Tibial nerve (tissue), 4 donors: Measurements from ENCODE around the gene PLEKHS1. TPM values are rescaled to one million over a fixed set of nuclear protein-coding genes. Genes with fewer than 3 reads are reported as not detected.

Source experiments
- DNase-seq, 2 donors: peaks; one replicate each; pipeline ENCODE4 v3.0.0-alpha.2; 2019; ENCODE audit warnings: low spot score in 2 of 2
- H3K27ac ChIP-seq, 4 donors: fragments of 200-600 bp; sonication (generic) in 3 of 4; one replicate each; pipeline ENCODE4 v1.5.1; 2017 to 2019; ENCODE audit warnings: mild to moderate bottlenecking in 1 of 4
- H3K27me3 ChIP-seq, 2 donors: fragments of 200-600 bp; sonication (generic) in 1 of 2; one replicate each; pipeline versions ENCODE4 v1.5.1 to v1.6.0; 2017 to 2019
- H3K36me3 ChIP-seq, 3 donors: fragments of 200-600 bp; sonication (generic); one replicate each; pipeline ENCODE4 v1.5.1; 2018 to 2019
- H3K4me1 ChIP-seq, 4 donors: fragments of 200-600 bp; sonication (generic) in 3 of 4; one replicate each; pipeline ENCODE4 v1.5.1; 2017 to 2019
- H3K4me3 ChIP-seq, 4 donors: fragments of 200-600 bp; sonication (generic) in 3 of 4; one replicate each; pipeline ENCODE4 v1.5.1; 2017 to 2019; ENCODE audit warnings: mild to moderate bottlenecking in 1 of 4, moderate library complexity in 1 of 4
- H3K9me3 ChIP-seq, 4 donors: fragments of 200-600 bp; sonication (generic) in 3 of 4; one replicate each; pipeline ENCODE4 v1.5.1; 2017 to 2019
- CTCF ChIP-seq, 5 experiments: fragments of 200-600 bp in 3 of 5; fragments of 450-650 bp in 2 of 5; sonication (generic) in 3 of 5; IDR thresholded peaks; one replicate each; pipeline ENCODE4 v1.5.1; 2016 to 2019; ENCODE audit warnings: antibody characterized with exemption in 5 of 5, mild to moderate bottlenecking in 3 of 5, moderate library complexity in 2 of 5
- EP300 ChIP-seq, 2 donors: sonication (generic); formaldehyde crosslinking; IDR thresholded peaks; one replicate each; pipeline ENCODE4 v1.6.1; 2017; ENCODE audit warnings: antibody characterized with exemption in 2 of 2, mild to moderate bottlenecking in 1 of 2
- POLR2A ChIP-seq, 2 donors: fragments of 450-650 bp; IDR thresholded peaks; one replicate each; pipeline ENCODE4 v1.6.1; 2017; ENCODE audit warnings: antibody characterized with exemption in 2 of 2, mild to moderate bottlenecking in 2 of 2, moderate library complexity in 2 of 2
- WGBS, 2 donors: methylation state at CpG; one replicate each; pipeline ENCODE4 v1.1.5; 2018; 5-methylcytosine and 5-hydroxymethylcytosine counted together
- total RNA-seq, 4 donors: library from RNA; depleted of rRNA; stranded (reverse); fragments of >200 nt; gene quantifications; one replicate each; pipeline ENCODE4 v1.1.0, GENCODE V29; 2016

Gene PLEKHS1
- total RNA-seq, 4 donors from 2014 or later = not detected

- no peaks in the 10 kb centered on the region for H3K27me3 ChIP-seq
- H3K4me3 ChIP-seq = no peak overlapping the region
- WGBS, 2 donors = 94 to 95% methylated on average over 4 of the region's 4 CpGs
- DNase-seq = no peak
- H3K27ac ChIP-seq = no peak overlapping the region
- TF ChIP-seq EP300 (IDR thresholded peaks at IDR 0.05) (no peak), POLR2A (IDR thresholded peaks at IDR 0.05) (no peak), CTCF (IDR thresholded peaks at IDR 0.05) (no peak)
- peaks cover 0 to 19% (median 0%) of the 10 kb centered on the region in 4 donors for H3K4me1 ChIP-seq
- peaks cover 0 to 7% (median 0%) of the 10 kb centered on the region in 4 donors for H3K9me3 ChIP-seq
- H3K36me3 ChIP-seq = peaks cover 0 to 25% (median 5%) of the 10 kb centered on the region in 3 donors
These were observed 17.8 kb upstream of the PLEKHS1 start for GRCh38 chr10:113733635-113734034.

DNA sequence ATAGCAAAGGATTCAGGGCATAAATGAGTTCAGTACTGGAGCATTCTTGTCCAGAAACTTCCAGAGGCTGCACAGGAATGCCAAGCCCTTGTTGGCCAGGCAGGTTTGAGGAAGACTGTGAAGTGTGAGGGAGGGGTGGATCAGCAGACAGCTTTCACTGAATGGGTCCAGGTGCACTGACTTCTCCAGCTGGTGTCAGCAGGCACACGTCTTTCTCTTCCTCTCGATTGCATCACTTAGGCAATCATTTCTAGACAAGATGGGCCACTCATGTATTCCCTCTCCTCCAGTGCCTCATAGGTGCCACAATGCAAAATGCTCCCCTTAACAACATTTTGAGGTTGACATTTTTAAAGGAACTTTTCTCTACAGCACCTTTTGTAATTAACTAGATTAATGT, 15.6 kb upstream of the PLEKHS1 start:
- WGBS, 2 donors = 49% methylated on average over 2 of the region's 2 CpGs
- no peak overlapping the region for H3K4me3 ChIP-seq
- peaks cover 0 to 3% (median 0%) of the 10 kb centered on the region in 3 donors for H3K36me3 ChIP-seq
- no peaks in the 10 kb centered on the region for H3K9me3 ChIP-seq
- H3K27me3 ChIP-seq = no peaks in the 10 kb centered on the region
- no peak overlapping the region for H3K27ac ChIP-seq
- no peak for DNase-seq
- TF ChIP-seq CTCF (IDR thresholded peaks at IDR 0.05) (no peak), EP300 (IDR thresholded peaks at IDR 0.05) (no peak), POLR2A (IDR thresholded peaks at IDR 0.05) (no peak)
- peaks cover 0 to 18% (median 0%) of the 10 kb centered on the region in 4 donors for H3K4me1 ChIP-seq

DNA sequence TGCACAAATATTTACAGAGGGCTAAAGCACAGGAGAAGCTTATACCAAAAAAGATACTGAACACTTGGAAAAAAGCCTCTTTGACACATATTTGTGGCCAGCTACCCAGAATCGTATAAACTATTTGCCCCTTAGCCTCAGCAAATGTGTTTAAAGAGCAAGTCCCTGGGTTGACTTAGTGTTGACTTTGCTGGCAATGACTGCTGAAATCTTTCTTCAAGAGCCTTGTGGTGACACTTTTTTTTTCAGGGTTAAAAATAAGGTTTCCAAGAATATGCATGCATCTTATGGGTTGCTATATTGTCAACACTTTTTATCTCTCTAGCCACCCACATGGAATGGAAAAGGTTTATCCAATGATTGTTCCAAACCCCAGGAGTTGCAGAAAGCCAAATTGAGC, 14.9 kb upstream of the PLEKHS1 start:
- Histone ChIP-seq H3K4me1 (peaks cover 0 to 14% (median 0%) of the 10 kb centered on the region in 4 donors), H3K4me3 (no peak overlapping the region), H3K9me3 (no peaks in the 10 kb centered on the region), H3K27me3 (no peaks in the 10 kb centered on the region), H3K27ac (no peak overlapping the region), H3K36me3 (peaks cover 0 to 3% (median 0%) of the 10 kb centered on the region in 3 donors)
- TF ChIP-seq CTCF (IDR thresholded peaks at IDR 0.05) (no peak), POLR2A (IDR thresholded peaks at IDR 0.05) (no peak), EP300 (IDR thresholded peaks at IDR 0.05) (no peak)
- no peak for DNase-seq
- WGBS, 2 donors = 9 to 13% methylated on average over 1 of the region's 1 CpG

GRCh38 chr10:113739031-113739430, 12.5 kb upstream of the PLEKHS1 start:
- WGBS, 2 donors = 43 to 49% methylated on average over 4 of the region's 4 CpGs
- Histone ChIP-seq H3K27ac (no peak overlapping the region), H3K4me3 (no peak overlapping the region), H3K4me1 (peaks cover 0 to 2% (median 0%) of the 10 kb centered on the region in 4 donors), H3K36me3 (no peaks in the 10 kb centered on the region), H3K27me3 (no peaks in the 10 kb centered on the region), H3K9me3 (no peaks in the 10 kb centered on the region)
- no peak for DNase-seq
- TF ChIP-seq CTCF (IDR thresholded peaks at IDR 0.05) (no peak), EP300 (IDR thresholded peaks at IDR 0.05) (no peak), POLR2A (IDR thresholded peaks at IDR 0.05) (no peak)

DNA sequence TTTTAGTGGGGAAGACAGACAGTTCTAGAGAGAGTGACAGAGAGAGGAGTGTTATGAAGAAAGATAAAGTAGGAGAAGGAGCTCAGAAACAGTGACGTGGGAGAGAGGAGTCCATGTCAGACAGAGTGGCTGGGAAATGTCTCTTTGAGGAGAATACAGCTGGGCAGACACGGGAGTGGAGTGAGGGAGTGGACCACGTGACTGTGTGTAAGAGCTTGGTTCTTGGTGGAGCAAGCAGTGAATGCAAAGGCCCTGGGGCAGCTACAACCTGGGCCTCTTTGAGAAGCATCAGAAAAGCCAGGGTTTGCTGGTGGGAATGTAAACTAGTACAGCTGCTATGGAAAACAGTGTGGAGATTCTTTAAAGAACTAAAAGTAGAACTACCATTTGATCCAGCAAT, 11.9 kb upstream of the PLEKHS1 start:
- DNase-seq = no peak
- no peaks in the 10 kb centered on the region for H3K9me3 ChIP-seq
- H3K4me1 ChIP-seq = peaks cover 0 to 2% (median 0%) of the 10 kb centered on the region in 4 donors
- TF ChIP-seq CTCF (IDR thresholded peaks at IDR 0.05) (no peak), POLR2A (IDR thresholded peaks at IDR 0.05) (no peak), EP300 (IDR thresholded peaks at IDR 0.05) (no peak)
- H3K4me3 ChIP-seq = no peak overlapping the region
- no peaks in the 10 kb centered on the region for H3K36me3 ChIP-seq
- WGBS, 2 donors = 48 to 52% methylated on average over 3 of the region's 3 CpGs
- no peak overlapping the region for H3K27ac ChIP-seq
- H3K27me3 ChIP-seq = no peaks in the 10 kb centered on the region
